ENCODE data around the gene GALC. TPM values are rescaled to one million over a fixed set of nuclear protein-coding genes. Genes with fewer than 3 reads are reported as not detected.

Gene GALC
- total and polyA plus RNA-seq, 2 donors from 2014 or later: 13.6 to 29.4 TPM

DNA sequence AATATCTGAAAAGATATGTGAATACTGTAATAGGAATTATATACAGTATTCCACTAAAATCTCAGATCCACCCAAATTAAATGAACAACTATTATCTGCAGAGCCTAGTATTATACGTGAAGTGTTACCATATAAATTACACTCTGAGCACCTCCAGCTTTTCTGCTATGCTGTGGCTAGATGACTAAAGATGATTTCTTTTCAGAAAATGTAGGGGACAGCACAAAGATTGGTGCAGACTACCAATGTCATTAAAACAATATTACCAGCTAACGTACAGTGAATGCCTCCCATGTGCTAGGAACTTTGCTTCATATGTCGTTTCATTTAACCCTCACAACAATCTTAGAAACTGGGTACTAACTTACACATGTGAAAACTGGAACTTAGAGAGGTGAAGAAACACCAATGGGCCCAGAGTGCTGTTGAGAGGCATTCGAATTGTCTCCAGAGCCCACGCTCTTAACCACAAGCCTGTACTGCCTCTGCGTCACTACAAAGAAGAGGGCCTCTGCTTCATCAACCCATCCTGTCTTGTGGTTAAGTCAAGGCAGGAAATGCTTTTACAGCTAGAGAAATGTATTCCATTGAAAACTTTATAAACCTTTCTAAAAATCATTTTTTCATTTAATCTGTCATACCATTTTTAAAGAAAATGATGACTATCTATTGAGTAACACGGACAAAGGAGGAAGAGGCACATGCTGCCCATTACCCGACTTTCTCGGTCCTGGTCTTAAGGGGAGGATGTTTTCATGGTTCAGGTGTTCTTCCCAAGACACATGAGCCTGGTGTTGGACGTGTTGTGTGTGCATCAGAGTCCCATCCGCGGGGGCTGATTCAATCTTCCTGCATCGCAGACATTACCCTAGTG, 13.2 kb upstream of the GALC start:
- Histone ChIP-seq H3K27ac (ENCODE audit: low read depth in 2 of 2, low read length in 2 of 2) (peak overlapping the region in 1 of 2 donors; percentile 32), H3K36me3 (ENCODE audit: control insufficient read depth in 2 of 3, insufficient read depth in 3 of 3, low read length in 3 of 3) (no peaks in the 10 kb centered on the region), H3K4me3 (ENCODE audit: low read length in 3 of 3) (peak overlapping the region in 2 of 3 donors; percentile 14 to 39), H3K27me3 (ENCODE audit: control insufficient read depth, insufficient read depth, low read length) (no peaks in the 10 kb centered on the region), H3K4me1 (ENCODE audit: control insufficient read depth in 2 of 3, insufficient read depth in 2 of 3, low read depth in 1 of 3, low read length in 3 of 3) (no peaks in the 10 kb centered on the region), H3K9ac (ENCODE audit: low read length in 3 of 3) (no peak overlapping the region), H3K9me3 (ENCODE audit: control insufficient read depth in 2 of 3, insufficient read depth in 1 of 3, low read length in 3 of 3) (no peaks in the 10 kb centered on the region)
- intact Hi-C loops (cut with DNase I): no loop called here
- FAIRE-seq (no peak), DNase-seq (no peak)
- no peak for TF ChIP-seq CTCF (IDR thresholded peaks at IDR 0.05; ENCODE audit: borderline replicate concordance, extremely low read depth, insufficient read depth)

GRCh38 chr14:88005050-88005481, 12.1 kb upstream of the GALC start, which contains the start of gene GPR65:
GPR65 (plus strand) TSS chr14:88005135; CDS start chr14:88010848, 5,713 bp downstream.
- DNase-seq: peak in 1 of 5 donors; percentile 24
- Histone ChIP-seq H3K27ac (ENCODE audit: low read depth in 2 of 2, low read length in 2 of 2) (peak within 1 kb of the TSS in 1 of 2 donors; percentile 32), H3K36me3 (ENCODE audit: control insufficient read depth in 2 of 3, insufficient read depth in 3 of 3, low read length in 3 of 3) (no peaks in the 10 kb centered on the region), H3K4me1 (ENCODE audit: control insufficient read depth in 2 of 3, insufficient read depth in 2 of 3, low read depth in 1 of 3, low read length in 3 of 3) (no peaks in the 10 kb centered on the region), H3K9ac (ENCODE audit: low read length in 3 of 3) (no peak within 1 kb of the TSS), H3K4me3 (ENCODE audit: low read length in 3 of 3) (peak within 1 kb of the TSS in 2 of 3 donors; percentile 23 to 55), H3K27me3 (ENCODE audit: control insufficient read depth, insufficient read depth, low read length) (no peaks in the 10 kb centered on the region), H3K9me3 (ENCODE audit: control insufficient read depth in 2 of 3, insufficient read depth in 1 of 3, low read length in 3 of 3) (no peaks in the 10 kb centered on the region)
- no peak for FAIRE-seq
- no peak for TF ChIP-seq CTCF (IDR thresholded peaks at IDR 0.05; ENCODE audit: borderline replicate concordance, extremely low read depth, insufficient read depth)
- intact Hi-C loops (cut with DNase I): no loop called here

DNA sequence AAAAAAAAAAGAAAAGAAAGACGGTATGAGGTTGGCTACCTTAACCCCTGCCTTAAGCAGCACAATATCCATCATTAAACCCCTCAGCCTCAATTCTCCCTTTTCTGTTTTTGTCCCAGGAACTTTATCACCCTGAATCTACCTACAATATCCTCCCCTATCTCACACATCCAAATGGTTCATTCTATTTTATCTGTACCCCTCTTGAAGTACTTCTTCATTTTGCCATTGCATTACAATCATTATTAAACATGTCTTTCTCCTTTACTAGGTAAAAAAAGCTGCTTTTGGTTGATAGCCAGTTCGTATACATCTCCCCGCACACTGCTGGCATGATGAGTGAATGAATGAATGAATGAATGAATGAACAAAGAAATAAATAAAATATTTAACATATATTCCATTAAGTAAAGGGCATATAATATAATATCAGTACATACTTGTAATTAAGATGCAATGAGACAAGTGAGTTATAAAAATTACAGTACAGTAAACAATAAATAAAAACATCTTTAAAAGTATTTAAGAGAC, 11.6 kb upstream of the GALC start:
- intact Hi-C loops (cut with DNase I): no loop called here
- peak; percentile 25 for FAIRE-seq
- no peak overlapping the region for H3K4me3 ChIP-seq (ENCODE audit: low read length in 3 of 3)

More for the DNA sequence above, 11.6 kb upstream of the GALC start:
- H3K9me3 ChIP-seq (ENCODE audit: control insufficient read depth in 2 of 3, insufficient read depth in 1 of 3, low read length in 3 of 3): no peaks in the 10 kb centered on the region
- no peak for TF ChIP-seq CTCF (IDR thresholded peaks at IDR 0.05; ENCODE audit: borderline replicate concordance, extremely low read depth, insufficient read depth)
- no peaks in the 10 kb centered on the region for H3K27me3 ChIP-seq (ENCODE audit: control insufficient read depth, insufficient read depth, low read length)
- DNase-seq: no peak
- H3K36me3 ChIP-seq (ENCODE audit: control insufficient read depth in 2 of 3, insufficient read depth in 3 of 3, low read length in 3 of 3): no peaks in the 10 kb centered on the region
- no peak overlapping the region for H3K9ac ChIP-seq (ENCODE audit: low read length in 3 of 3)
- no peak overlapping the region for H3K27ac ChIP-seq (ENCODE audit: low read depth in 2 of 2, low read length in 2 of 2)
- no peaks in the 10 kb centered on the region for H3K4me1 ChIP-seq (ENCODE audit: control insufficient read depth in 2 of 3, insufficient read depth in 2 of 3, low read depth in 1 of 3, low read length in 3 of 3)

Measured in kidney (tissue), 14 donors.